ENCODE measurements around the gene IVNS1ABP.
A peak's percentile ranks its signal among the peaks of the same experiment; 100 is the strongest.
"Not testable (repeated sequence)": the region's sequence is repeated elsewhere in the genome, so short reads cannot be mapped to it uniquely, and the experiment has no call there.

The IVNS1ABP gene

GRCh38 chr1:185291652-185292051 lies 25.4 kb downstream of the IVNS1ABP start:
- DNase-seq: no peak

GRCh38 chr1:185291159-185291558 lies 25.9 kb downstream of the IVNS1ABP start:
- no peak for DNase-seq

- DNase-seq: no peak
Observed at GRCh38 chr1:185289880-185290279, 27.2 kb downstream of the IVNS1ABP start.

- DNase-seq: no peak
Observed at GRCh38 chr1:185288435-185288834, 28.6 kb downstream of the IVNS1ABP start.

- no peak for DNase-seq
Observed at GRCh38 chr1:185287451-185287850, 29.6 kb downstream of the IVNS1ABP start.

- no peak for DNase-seq
Observed at GRCh38 chr1:185284533-185285276, 32.3 kb downstream of the IVNS1ABP start.

GRCh38 chr1:185284116-185284515 lies 32.9 kb downstream of the IVNS1ABP start:
- no peak for DNase-seq

GRCh38 chr1:185281245-185281644 lies 35.8 kb downstream of the IVNS1ABP start:
- no peak for DNase-seq

GRCh38 chr1:185280589-185280988 lies 36.5 kb downstream of the IVNS1ABP start:
- no peak for DNase-seq

GRCh38 chr1:185279571-185279970 lies 37.5 kb downstream of the IVNS1ABP start:
- DNase-seq: no peak

- DNase-seq: peak; percentile 89
Observed at GRCh38 chr1:185271921-185272320, 45.1 kb downstream of the IVNS1ABP start.

- no peak for DNase-seq
Observed at GRCh38 chr1:185268352-185268751, 48.7 kb downstream of the IVNS1ABP start.

GRCh38 chr1:185267701-185268100 lies 49.3 kb downstream of the IVNS1ABP start:
- no peak for DNase-seq

GRCh38 chr1:185267301-185267700 lies 49.7 kb downstream of the IVNS1ABP start:
- no peak for DNase-seq

- DNase-seq: no peak
Observed at GRCh38 chr1:185265314-185265713, 51.7 kb downstream of the IVNS1ABP start.

GRCh38 chr1:185263780-185264179 lies 53.3 kb downstream of the IVNS1ABP start:
- DNase-seq: no peak

- no peak for DNase-seq
Observed at GRCh38 chr1:185263292-185263691, 53.8 kb downstream of the IVNS1ABP start.

- DNase-seq: no peak
Observed at GRCh38 chr1:185262151-185262550, 54.9 kb downstream of the IVNS1ABP start.

- no peak for DNase-seq
Observed at GRCh38 chr1:185260611-185261010, 56.4 kb downstream of the IVNS1ABP start.

GRCh38 chr1:185258676-185259075 lies 58.4 kb downstream of the IVNS1ABP start:
- DNase-seq: peak; percentile 11

GRCh38 chr1:185257950-185258208 lies 59.2 kb downstream of the IVNS1ABP start:
- DNase-seq: no peak

GRCh38 chr1:185257116-185257949 lies 59.7 kb downstream of the IVNS1ABP start:
- DNase-seq: peak; percentile 42

GRCh38 chr1:185255595-185255994 lies 61.4 kb downstream of the IVNS1ABP start:
- not testable (repeated sequence) for DNase-seq

GRCh38 chr1:185252404-185252803 lies 64.6 kb downstream of the IVNS1ABP start:
- not testable (repeated sequence) for DNase-seq
